Measurements from ENCODE around the gene NEK8. TPM values are rescaled to one million over a fixed set of nuclear protein-coding genes. Genes with fewer than 3 reads are reported as not detected.

Gene NEK8
- polyA plus RNA-seq, 3 donors: 2.7 to 9.6 (median 3.1) TPM

GRCh38 chr17:28685366-28685765, 43.2 kb upstream of the NEK8 start:
- intact Hi-C loops (cut with micrococcal nuclease): no loop called here
- H3K4me3 Mint-ChIP-seq: no peak overlapping the region
- WGBS (ENCODE audit: insufficient coverage): 100% methylated on average over 2 of the region's 5 CpGs
- no peak overlapping the region for H3K4me2 ChIP-seq (replicated peaks; ENCODE audit: extremely low read depth, low read length, poor library complexity, severe bottlenecking)
- no peak for DNase-seq
- no peaks in the 10 kb centered on the region for H3K9me3 Mint-ChIP-seq
- H3K79me2 ChIP-seq (ENCODE audit: insufficient read depth, low read length): no peaks in the 10 kb centered on the region
- no peaks in the 10 kb centered on the region for H3K27me3 ChIP-seq (ENCODE audit: control insufficient read depth in 2 of 2, insufficient read depth in 2 of 2, low read length in 2 of 2)
- H3K4me3 ChIP-seq (replicated peaks in 1 of 3; ENCODE audit: low read depth in 2 of 3, low read length in 3 of 3): no peak overlapping the region
- H3K9ac ChIP-seq (ENCODE audit: insufficient read depth, low read length, poor library complexity, severe bottlenecking): no peak overlapping the region
- no peak for TF ChIP-seq CTCF (IDR thresholded peaks at IDR 0.05)
- H3K36me3 Mint-ChIP-seq: peaks cover 94 to 99% of the 10 kb centered on the region in 2 donors
- H3K27ac Mint-ChIP-seq: peak overlapping the region in 1 of 7 donors; percentile 48
- H3K4me1 Mint-ChIP-seq: no peaks in the 10 kb centered on the region
- H3K4me1 ChIP-seq (ENCODE audit: control insufficient read depth in 1 of 2, insufficient read depth in 2 of 2, low read length in 2 of 2): no peaks in the 10 kb centered on the region
- H4K20me1 ChIP-seq (ENCODE audit: insufficient read depth, low read length): no peaks in the 10 kb centered on the region
- H3K27ac ChIP-seq (ENCODE audit: low read depth in 1 of 2, low read length in 2 of 2): no peak overlapping the region
- H2AFZ ChIP-seq (ENCODE audit: insufficient read depth, low read depth, low read length, poor library complexity, severe bottlenecking): no peak overlapping the region
- H3K9me3 ChIP-seq (replicated peaks in 1 of 2; ENCODE audit: control insufficient read depth in 1 of 2, insufficient read depth in 1 of 2, low read length in 2 of 2): no peaks in the 10 kb centered on the region
- no peaks in the 10 kb centered on the region for H3K27me3 Mint-ChIP-seq (ENCODE audit: low read depth in 3 of 3)
- peaks cover 99% of the 10 kb centered on the region in 2 donors for H3K36me3 ChIP-seq (replicated peaks in 1 of 2; ENCODE audit: control insufficient read depth in 1 of 2, insufficient read depth in 2 of 2, low read length in 2 of 2)

- no peak for TF ChIP-seq CTCF (IDR thresholded peaks at IDR 0.05)
- no peak overlapping the region for H2AFZ ChIP-seq (ENCODE audit: insufficient read depth, low read depth, low read length, poor library complexity, severe bottlenecking)
- H3K27ac ChIP-seq (ENCODE audit: low read depth in 1 of 2, low read length in 2 of 2): no peak overlapping the region
- Mint-ChIP-seq H3K4me1 (no peaks in the 10 kb centered on the region), H3K4me3 (no peak overlapping the region), H3K27me3 (ENCODE audit: low read depth in 3 of 3) (no peaks in the 10 kb centered on the region), H3K36me3 (peaks cover 92 to 99% of the 10 kb centered on the region in 2 donors), H3K9me3 (no peaks in the 10 kb centered on the region), H3K27ac (peak overlapping the region in 1 of 7 donors; percentile 54)
- H3K9ac ChIP-seq (ENCODE audit: insufficient read depth, low read length, poor library complexity, severe bottlenecking): no peak overlapping the region
- no peaks in the 10 kb centered on the region for H3K79me2 ChIP-seq (ENCODE audit: insufficient read depth, low read length)
- no peak overlapping the region for H3K4me3 ChIP-seq (replicated peaks in 1 of 3; ENCODE audit: low read depth in 2 of 3, low read length in 3 of 3)
- H3K27me3 ChIP-seq (ENCODE audit: control insufficient read depth in 2 of 2, insufficient read depth in 2 of 2, low read length in 2 of 2): no peaks in the 10 kb centered on the region
- no peaks in the 10 kb centered on the region for H3K4me1 ChIP-seq (ENCODE audit: control insufficient read depth in 1 of 2, insufficient read depth in 2 of 2, low read length in 2 of 2)
- no peaks in the 10 kb centered on the region for H4K20me1 ChIP-seq (ENCODE audit: insufficient read depth, low read length)
- intact Hi-C loops (cut with micrococcal nuclease): no loop called here
- no peak overlapping the region for H3K4me2 ChIP-seq (replicated peaks; ENCODE audit: extremely low read depth, low read length, poor library complexity, severe bottlenecking)
- peaks cover 99% of the 10 kb centered on the region in 2 donors for H3K36me3 ChIP-seq (replicated peaks in 1 of 2; ENCODE audit: control insufficient read depth in 1 of 2, insufficient read depth in 2 of 2, low read length in 2 of 2)
- 94% methylated on average over 2 of the region's 4 CpGs for WGBS (ENCODE audit: insufficient coverage)
- DNase-seq: no peak
- no peaks in the 10 kb centered on the region for H3K9me3 ChIP-seq (replicated peaks in 1 of 2; ENCODE audit: control insufficient read depth in 1 of 2, insufficient read depth in 1 of 2, low read length in 2 of 2)
Observed at GRCh38 chr17:28686296-28686695, 42.3 kb upstream of the NEK8 start.
